Measurements from ENCODE around the gene CDSN.

- TF ChIP-seq CTCF (conservative IDR thresholded peaks at IDR 0.05) (no peak), EZH2 (IDR thresholded peaks at IDR 0.05; ENCODE audit: low read depth) (no peak)
These were observed 10.5 kb upstream of the CDSN start for GRCh38 chr6:31130751-31131150.

Measured in PC-9 (cell line).